ENCODE measurements around the gene PLEKHG4B.

The PLEKHG4B gene

GRCh38 chr5:157126-157715, 65.3 kb downstream of the PLEKHG4B start:
- DNase-seq (ENCODE audit: extremely low read depth, insufficient read length), result no peak
- Histone ChIP-seq H3K27me3 (replicated peaks; ENCODE audit: control insufficient read depth, insufficient read depth, low read length) (no peaks in the 10 kb centered on the region; the same call in 1 of the 2 replicates), H3K4me3 (replicated peaks; ENCODE audit: low read depth, low read length) (no peak overlapping the region), H3K36me3 (ENCODE audit: control insufficient read depth, insufficient read depth, low read length) (no peaks in the 10 kb centered on the region)
- no peak for TF ChIP-seq CTCF (IDR thresholded peaks at IDR 0.05; ENCODE audit: insufficient read depth, low read length, poor library complexity, severe bottlenecking)

- H3K36me3 ChIP-seq (ENCODE audit: control insufficient read depth, insufficient read depth, low read length), result no peaks in the 10 kb centered on the region
- H3K27me3 ChIP-seq (replicated peaks; ENCODE audit: control insufficient read depth, insufficient read depth, low read length), result no peaks in the 10 kb centered on the region; the same call in 1 of the 2 replicates
- H3K4me3 ChIP-seq (replicated peaks; ENCODE audit: low read depth, low read length), result no peak overlapping the region
- DNase-seq (ENCODE audit: extremely low read depth, insufficient read length), result no peak
- TF ChIP-seq CTCF (IDR thresholded peaks at IDR 0.05; ENCODE audit: insufficient read depth, low read length, poor library complexity, severe bottlenecking), result no peak
Measured at GRCh38 chr5:157801-158200, 65.8 kb downstream of the PLEKHG4B start.

- Histone ChIP-seq H3K27me3 (replicated peaks; ENCODE audit: control insufficient read depth, insufficient read depth, low read length) (no peaks in the 10 kb centered on the region; the same call in 1 of the 2 replicates), H3K4me3 (replicated peaks; ENCODE audit: low read depth, low read length) (no peak overlapping the region), H3K36me3 (ENCODE audit: control insufficient read depth, insufficient read depth, low read length) (no peaks in the 10 kb centered on the region)
- no peak for TF ChIP-seq CTCF (IDR thresholded peaks at IDR 0.05; ENCODE audit: insufficient read depth, low read length, poor library complexity, severe bottlenecking)
- no peak for DNase-seq (ENCODE audit: extremely low read depth, insufficient read length)
Measured at GRCh38 chr5:158807-159447, 67.0 kb downstream of the PLEKHG4B start.

GRCh38 chr5:159448-160172, 67.6 kb downstream of the PLEKHG4B start:
- no peak for TF ChIP-seq CTCF (IDR thresholded peaks at IDR 0.05; ENCODE audit: insufficient read depth, low read length, poor library complexity, severe bottlenecking)
- Histone ChIP-seq H3K36me3 (ENCODE audit: control insufficient read depth, insufficient read depth, low read length) (no peaks in the 10 kb centered on the region), H3K4me3 (replicated peaks; ENCODE audit: low read depth, low read length) (no peak overlapping the region), H3K27me3 (replicated peaks; ENCODE audit: control insufficient read depth, insufficient read depth, low read length) (no peaks in the 10 kb centered on the region; the same call in 1 of the 2 replicates)
- no peak for DNase-seq (ENCODE audit: extremely low read depth, insufficient read length)

- no peaks in the 10 kb centered on the region; the same call in 1 of the 2 replicates for H3K27me3 ChIP-seq (replicated peaks; ENCODE audit: control insufficient read depth, insufficient read depth, low read length)
- DNase-seq (ENCODE audit: extremely low read depth, insufficient read length), result no peak
- no peak overlapping the region for H3K4me3 ChIP-seq (replicated peaks; ENCODE audit: low read depth, low read length)
- no peaks in the 10 kb centered on the region for H3K36me3 ChIP-seq (ENCODE audit: control insufficient read depth, insufficient read depth, low read length)
- TF ChIP-seq CTCF (IDR thresholded peaks at IDR 0.05; ENCODE audit: insufficient read depth, low read length, poor library complexity, severe bottlenecking), result no peak
Measured at GRCh38 chr5:160173-160510, 68.2 kb downstream of the PLEKHG4B start.
